22Rv1 (cell line): ENCODE results near the gene SCN4A.

ENCODE experiments used
- ZFX ChIP-seq: fragments of 450-650 bp; IDR thresholded peaks from 2 replicates; pipeline ENCODE4 v1.6.1; 2017; ENCODE audit warnings: antibody characterized with exemption, borderline replicate concordance
- TF ChIP-seq, protein P1 (sequence below): fragments of 450-650 bp; IDR thresholded peaks from 2 replicates; pipeline ENCODE4 v1.5.1; 2017; ENCODE audit warnings: mild to moderate bottlenecking

- TF ChIP-seq, protein P1, sequence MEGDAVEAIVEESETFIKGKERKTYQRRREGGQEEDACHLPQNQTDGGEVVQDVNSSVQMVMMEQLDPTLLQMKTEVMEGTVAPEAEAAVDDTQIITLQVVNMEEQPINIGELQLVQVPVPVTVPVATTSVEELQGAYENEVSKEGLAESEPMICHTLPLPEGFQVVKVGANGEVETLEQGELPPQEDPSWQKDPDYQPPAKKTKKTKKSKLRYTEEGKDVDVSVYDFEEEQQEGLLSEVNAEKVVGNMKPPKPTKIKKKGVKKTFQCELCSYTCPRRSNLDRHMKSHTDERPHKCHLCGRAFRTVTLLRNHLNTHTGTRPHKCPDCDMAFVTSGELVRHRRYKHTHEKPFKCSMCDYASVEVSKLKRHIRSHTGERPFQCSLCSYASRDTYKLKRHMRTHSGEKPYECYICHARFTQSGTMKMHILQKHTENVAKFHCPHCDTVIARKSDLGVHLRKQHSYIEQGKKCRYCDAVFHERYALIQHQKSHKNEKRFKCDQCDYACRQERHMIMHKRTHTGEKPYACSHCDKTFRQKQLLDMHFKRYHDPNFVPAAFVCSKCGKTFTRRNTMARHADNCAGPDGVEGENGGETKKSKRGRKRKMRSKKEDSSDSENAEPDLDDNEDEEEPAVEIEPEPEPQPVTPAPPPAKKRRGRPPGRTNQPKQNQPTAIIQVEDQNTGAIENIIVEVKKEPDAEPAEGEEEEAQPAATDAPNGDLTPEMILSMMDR, result no peak
- no peak for TF ChIP-seq ZFX
Measured at GRCh38 chr17:64016974-64017373, 44.3 kb upstream of the SCN4A start.
